Measurements from ENCODE around the gene ICA1. TPM values are rescaled to one million over a fixed set of nuclear protein-coding genes. Genes with fewer than 3 reads are reported as not detected.

ICA1 gene
- total RNA-seq, 4 donors from 2014 or later, result 1.6 to 20.9 (median 4.0) TPM

- no peak for DNase-seq
- no peaks in the 10 kb centered on the region for H3K4me1 ChIP-seq
- intact Hi-C loops (cut with DNase I; ENCODE audit: low total_unique reads) (no loop called here), in situ Hi-C loops (cut with MboI; ENCODE audit: low sequenced_read_pairs in 4 of 4) (no loop called here)
- no peak for ATAC-seq
- TF ChIP-seq CTCF (IDR thresholded peaks at IDR 0.05 in 4 of 5, conservative IDR thresholded peaks at IDR 0.05 in 1 of 5), result no peak
- no peak for TF ChIP-seq POLR2A (IDR thresholded peaks at IDR 0.05)
- H3K9me3 ChIP-seq, result no peaks in the 10 kb centered on the region
- no peak overlapping the region for H3K27ac ChIP-seq
- no peaks in the 10 kb centered on the region for H3K27me3 ChIP-seq
- H3K36me3 ChIP-seq, result no peaks in the 10 kb centered on the region
- no peak overlapping the region for H3K4me3 ChIP-seq
Measured at GRCh38 chr7:8160779-8161345, 101.1 kb downstream of the ICA1 start.

GRCh38 chr7:8160250-8160649, 101.7 kb downstream of the ICA1 start:
- Histone ChIP-seq H3K36me3 (no peaks in the 10 kb centered on the region), H3K27ac (no peak overlapping the region), H3K4me3 (no peak overlapping the region), H3K9me3 (no peaks in the 10 kb centered on the region), H3K27me3 (no peaks in the 10 kb centered on the region), H3K4me1 (no peaks in the 10 kb centered on the region)
- ATAC-seq (no peak), DNase-seq (no peak)
- no peak for TF ChIP-seq POLR2A (IDR thresholded peaks at IDR 0.05)
- no peak for TF ChIP-seq CTCF (IDR thresholded peaks at IDR 0.05 in 4 of 5, conservative IDR thresholded peaks at IDR 0.05 in 1 of 5)
- in situ Hi-C loops (cut with MboI; ENCODE audit: low sequenced_read_pairs in 4 of 4) (no loop called here), intact Hi-C loops (cut with DNase I; ENCODE audit: low total_unique reads) (no loop called here)

GRCh38 chr7:8159595-8159994, 102.4 kb downstream of the ICA1 start:
- H3K4me3 ChIP-seq, result no peak overlapping the region
- in situ Hi-C loops (cut with MboI; ENCODE audit: low sequenced_read_pairs in 4 of 4), result no loop called here
- no peaks in the 10 kb centered on the region for H3K27me3 ChIP-seq
- ATAC-seq (no peak), DNase-seq (no peak)
- intact Hi-C loops (cut with DNase I; ENCODE audit: low total_unique reads), result no loop called here
- H3K9me3 ChIP-seq, result no peaks in the 10 kb centered on the region
- H3K27ac ChIP-seq, result no peak overlapping the region
- H3K4me1 ChIP-seq, result no peaks in the 10 kb centered on the region
- TF ChIP-seq CTCF (IDR thresholded peaks at IDR 0.05 in 4 of 5, conservative IDR thresholded peaks at IDR 0.05 in 1 of 5), result no peak
- TF ChIP-seq POLR2A (IDR thresholded peaks at IDR 0.05), result no peak
- H3K36me3 ChIP-seq, result no peaks in the 10 kb centered on the region

- Histone ChIP-seq H3K27me3 (no peaks in the 10 kb centered on the region), H3K36me3 (no peaks in the 10 kb centered on the region), H3K4me1 (no peaks in the 10 kb centered on the region), H3K9me3 (no peaks in the 10 kb centered on the region), H3K27ac (no peak overlapping the region), H3K4me3 (no peak overlapping the region)
- intact Hi-C loops (cut with DNase I; ENCODE audit: low total_unique reads) (loop anchor here (2.0 kb wide), 1 partner anchor 20 kb away; no protein-coding TSS in a partner anchor), in situ Hi-C loops (cut with MboI; ENCODE audit: low sequenced_read_pairs in 4 of 4) (no loop called here)
- DNase-seq (no peak), ATAC-seq (no peak)
- TF ChIP-seq CTCF (IDR thresholded peaks at IDR 0.05 in 4 of 5, conservative IDR thresholded peaks at IDR 0.05 in 1 of 5) (no peak), POLR2A (IDR thresholded peaks at IDR 0.05) (no peak)
Measured at GRCh38 chr7:8157296-8157695, 104.7 kb downstream of the ICA1 start.

DNA sequence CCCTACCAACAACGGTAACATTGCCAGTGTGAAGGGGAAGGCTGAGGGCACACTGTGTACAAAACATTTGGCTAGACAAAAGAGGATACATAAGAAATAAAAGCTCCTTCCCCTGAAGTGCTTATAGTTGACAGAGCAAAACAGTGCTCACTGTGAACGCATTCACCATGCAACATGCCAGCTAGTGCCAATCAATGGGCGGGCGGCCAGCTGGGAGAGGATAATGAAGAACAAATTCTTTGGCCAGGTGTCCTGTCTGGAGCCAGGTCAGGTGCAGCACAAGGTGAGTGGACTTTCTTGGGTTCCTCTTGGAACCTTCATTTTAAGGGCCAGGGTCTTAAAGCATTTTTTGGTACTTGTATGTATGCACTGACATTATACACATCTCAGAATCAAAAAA, 106.1 kb downstream of the ICA1 start:
- DNase-seq (no peak), ATAC-seq (no peak)
- TF ChIP-seq CTCF (IDR thresholded peaks at IDR 0.05 in 4 of 5, conservative IDR thresholded peaks at IDR 0.05 in 1 of 5) (no peak), POLR2A (IDR thresholded peaks at IDR 0.05) (no peak)
- in situ Hi-C loops (cut with MboI; ENCODE audit: low sequenced_read_pairs in 4 of 4) (no loop called here), intact Hi-C loops (cut with DNase I; ENCODE audit: low total_unique reads) (loop anchor here (2.0 kb wide), 1 partner anchor 21 kb away; no protein-coding TSS in a partner anchor)
- Histone ChIP-seq H3K4me1 (no peaks in the 10 kb centered on the region), H3K4me3 (no peak overlapping the region), H3K36me3 (no peaks in the 10 kb centered on the region), H3K27ac (no peak overlapping the region), H3K27me3 (no peaks in the 10 kb centered on the region), H3K9me3 (no peaks in the 10 kb centered on the region)

Measured in gastrocnemius medialis (tissue), 4 donors.